GM21528 (cell line): Measurements from ENCODE around the gene CFAP43.
A peak's percentile ranks its signal among the peaks of the same experiment; 100 is the strongest.

Source experiments
- ATAC-seq: cut with Tn5 transposase; IDR thresholded peaks from one replicate; pipeline ENCODE4 v1.9.1; 2021; ENCODE audit warnings: mild to moderate bottlenecking, moderate library complexity; ENCODE audit not compliant: unreplicated experiment, low FRiP score

The CFAP43 gene

GRCh38 chr10:104231784-104232612 lies at the start of gene CFAP43:
TSS of gene CFAP43 (minus strand) at chr10:104232364. CDS start at chr10:104232246, 118 bp downstream.
- ATAC-seq: peak; percentile 100

- ATAC-seq: no peak
Observed at GRCh38 chr10:104281694-104282093, 49.5 kb upstream of the CFAP43 start.

GRCh38 chr10:104279550-104280259 lies 47.5 kb upstream of the CFAP43 start:
- ATAC-seq: no peak

GRCh38 chr10:104277785-104278184 lies 45.6 kb upstream of the CFAP43 start:
- ATAC-seq: no peak

DNA sequence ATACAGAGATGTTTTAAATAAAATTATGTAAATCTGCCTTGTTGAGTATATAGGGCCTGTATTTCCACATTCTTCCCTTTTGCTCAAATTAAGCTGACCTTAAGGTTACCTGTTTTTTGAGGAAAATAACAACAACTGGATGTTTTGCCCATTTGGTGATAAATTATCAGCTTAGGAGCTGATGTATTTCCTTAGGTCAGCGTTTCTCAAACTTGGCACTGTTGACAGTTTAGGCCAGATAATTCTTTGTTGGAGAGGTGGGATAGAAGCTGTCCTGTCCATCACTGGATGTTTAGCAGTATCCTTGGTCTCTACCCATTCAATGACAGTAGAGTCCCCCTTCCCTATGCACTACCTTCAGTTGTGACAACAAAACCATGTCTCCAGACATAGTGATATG lies 44.0 kb upstream of the CFAP43 start:
- no peak for ATAC-seq

DNA sequence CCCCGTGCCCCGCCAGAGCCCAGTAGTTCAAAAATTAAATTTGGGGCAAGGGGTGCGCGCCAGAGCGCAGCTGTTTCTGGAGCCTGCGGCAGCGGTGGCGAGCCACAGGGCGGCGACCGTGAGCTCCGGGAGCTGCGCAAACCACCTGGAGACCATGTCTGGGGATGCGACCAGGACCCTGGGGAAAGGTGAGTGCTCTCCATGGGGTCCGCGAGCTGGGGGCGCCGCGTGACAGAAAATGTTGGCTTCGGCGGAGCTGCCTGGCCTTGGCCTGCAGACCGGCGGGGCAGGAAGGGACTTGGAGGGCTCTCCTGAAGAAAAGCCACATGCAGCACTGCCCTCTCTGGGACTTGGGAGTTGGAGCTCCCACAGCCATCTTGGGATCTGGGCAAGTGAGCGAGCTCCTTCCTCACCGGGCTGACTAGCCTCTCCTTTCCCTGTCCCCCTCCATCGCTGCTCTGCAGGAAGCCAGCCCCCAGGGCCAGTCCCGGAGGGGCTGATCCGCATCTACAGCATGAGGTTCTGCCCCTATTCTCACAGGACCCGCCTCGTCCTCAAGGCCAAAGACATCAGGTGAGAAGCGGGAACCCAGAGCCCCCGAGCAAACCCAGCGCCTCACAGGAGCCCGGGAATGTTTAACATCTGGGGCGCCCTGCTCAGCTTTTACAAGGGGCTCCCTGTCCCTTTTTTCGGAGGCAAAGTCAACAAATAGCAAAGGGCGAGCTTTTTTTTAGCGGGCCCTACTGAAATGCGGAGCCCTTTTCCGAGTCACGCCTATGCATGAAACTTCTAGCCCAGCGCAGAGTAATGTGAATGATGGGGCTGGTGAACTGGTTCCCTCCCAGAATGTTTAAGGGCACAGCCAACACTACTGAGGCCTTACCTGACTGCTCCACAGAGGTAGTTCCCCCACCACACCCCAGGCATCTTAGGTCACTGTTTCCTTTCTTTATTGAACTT lies 42.9 kb upstream of the CFAP43 start:
- ATAC-seq: peak; percentile 67

- no peak for ATAC-seq
Observed at GRCh38 chr10:104273899-104274575, 41.9 kb upstream of the CFAP43 start.

DNA sequence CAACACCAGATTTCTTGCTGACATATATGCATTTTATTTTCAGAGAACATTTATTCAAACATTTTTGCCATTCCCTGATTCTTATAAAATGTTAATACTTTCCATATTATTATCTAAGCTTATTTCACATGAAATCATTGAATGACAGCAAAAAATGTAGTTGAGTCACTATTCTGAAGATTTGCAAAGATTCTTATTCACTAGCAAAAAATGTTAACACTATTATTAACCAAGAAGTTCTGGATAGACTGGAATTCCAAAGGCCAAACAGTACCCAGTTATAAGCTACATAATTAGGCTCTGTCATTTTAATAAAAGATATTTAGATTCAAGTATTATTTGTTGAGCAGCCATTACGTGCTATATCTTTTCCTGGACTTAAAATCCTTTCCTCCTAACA lies 41.1 kb upstream of the CFAP43 start:
- no peak for ATAC-seq

GRCh38 chr10:104268713-104269645 lies 36.8 kb upstream of the CFAP43 start, which contains the start of gene GSTO2:
TSS of gene GSTO2 (plus strand) at chr10:104269184. CDS start at chr10:104274916, 5,732 bp downstream.
- ATAC-seq: peak; percentile 99

- ATAC-seq: peak; percentile 6
Observed at GRCh38 chr10:104268405-104268712, 36.2 kb upstream of the CFAP43 start.

DNA sequence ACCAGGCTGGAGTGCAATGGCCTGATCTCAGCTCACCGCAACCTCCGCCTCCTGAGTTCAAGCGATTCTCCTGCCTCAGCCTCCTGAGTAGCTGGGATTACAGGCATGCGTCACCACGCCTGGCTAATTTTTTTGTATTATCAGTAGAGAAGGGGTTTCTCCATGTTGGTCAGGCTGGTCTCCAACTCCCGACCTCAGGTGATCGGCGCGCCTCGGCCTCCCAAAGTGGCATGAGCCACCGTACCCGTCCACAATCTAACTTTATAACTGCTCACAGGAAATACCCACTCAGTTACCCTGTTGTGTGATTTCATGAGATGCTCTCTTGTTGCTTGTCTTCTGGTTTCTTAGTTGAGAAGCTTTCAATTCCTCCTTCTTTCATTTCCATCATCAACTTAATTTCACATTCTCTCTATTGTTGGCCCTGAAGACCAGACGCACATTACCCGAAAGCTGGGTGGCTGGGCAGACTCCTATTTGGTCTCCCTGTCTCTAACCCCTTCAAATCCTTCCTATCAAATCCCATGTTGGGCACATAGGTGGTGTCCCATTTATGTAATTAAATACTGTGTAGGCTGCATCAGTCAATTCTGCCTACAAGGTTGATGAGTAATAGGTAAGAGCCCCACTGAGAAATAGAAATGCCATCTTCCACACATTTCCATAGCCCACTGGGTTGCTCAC lies 35.7 kb upstream of the CFAP43 start:
- ATAC-seq: no peak

DNA sequence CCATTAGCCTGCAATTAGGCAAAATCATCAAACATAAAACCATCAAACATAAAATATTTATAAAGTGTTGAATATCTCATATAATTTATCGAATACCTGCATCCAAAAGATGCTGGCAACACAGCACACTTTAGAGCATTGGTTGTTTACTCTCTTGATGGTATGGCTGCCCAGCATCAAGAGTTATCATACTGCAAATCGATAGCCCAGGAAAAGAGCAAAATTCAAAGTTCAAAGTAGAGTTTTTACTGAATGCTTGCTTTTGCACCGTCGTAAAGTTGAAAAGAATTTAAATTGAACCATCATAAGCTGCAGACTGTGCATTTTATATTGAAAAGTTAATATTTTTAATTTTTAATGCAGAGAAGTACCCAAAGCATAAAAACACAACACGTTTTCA lies 32.6 kb upstream of the CFAP43 start:
- ATAC-seq: no peak

DNA sequence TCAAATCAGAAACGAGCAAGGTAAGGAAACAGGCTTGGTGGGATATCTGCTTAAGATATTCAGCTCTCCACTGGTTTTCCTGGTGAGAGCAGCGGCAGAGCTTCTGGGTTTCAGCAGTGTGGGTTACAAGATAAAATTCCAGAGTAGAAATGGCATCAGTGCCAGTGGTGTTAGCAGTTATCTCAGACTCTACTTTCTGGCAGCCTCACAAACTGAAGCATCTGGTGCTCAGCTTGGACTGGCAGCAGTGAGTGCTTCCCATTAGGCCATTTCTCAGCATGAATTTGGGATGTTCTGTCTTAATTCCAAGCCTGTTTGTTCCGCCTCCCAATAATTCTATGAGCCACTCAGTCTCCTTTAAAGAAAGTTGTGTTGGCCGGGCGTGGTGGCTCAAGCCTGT lies 29.9 kb upstream of the CFAP43 start:
- no peak for ATAC-seq

GRCh38 chr10:104260775-104261115 lies 28.6 kb upstream of the CFAP43 start:
- no peak for ATAC-seq

DNA sequence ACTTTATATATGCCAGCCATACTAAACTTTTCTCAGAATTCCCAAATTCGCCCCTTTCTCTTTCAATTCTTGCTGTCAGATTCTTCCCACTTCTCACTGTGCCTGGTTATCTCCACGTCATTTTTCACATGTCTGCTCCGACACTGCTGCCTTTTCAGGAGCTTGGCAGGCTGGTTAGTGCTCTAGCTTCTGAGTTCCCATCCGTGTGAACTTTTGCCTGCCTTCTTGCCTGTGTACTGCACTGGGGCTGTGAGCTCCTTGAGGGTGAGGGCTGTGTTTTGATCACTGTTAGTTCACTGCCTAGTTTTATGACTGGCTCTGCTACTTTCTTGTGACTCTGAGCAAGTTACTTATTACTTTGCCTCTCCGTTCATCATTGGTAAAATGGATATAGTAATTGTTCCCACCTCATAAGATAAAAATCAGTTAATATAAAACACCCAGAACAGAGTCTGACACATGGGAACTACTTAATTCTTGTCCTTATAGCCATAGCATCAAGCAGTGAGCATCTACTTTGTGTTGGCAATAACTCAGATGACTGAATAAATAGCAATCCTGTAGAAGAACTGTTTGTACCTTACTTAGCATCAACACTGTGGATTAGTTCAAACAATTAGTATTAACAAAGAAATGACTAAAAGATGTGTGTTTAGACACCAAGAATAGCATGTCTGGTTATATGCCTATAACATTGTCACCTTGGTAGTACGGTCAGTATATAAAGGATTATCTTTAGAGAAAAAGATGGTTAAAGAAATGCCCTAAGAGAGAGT lies 28.0 kb upstream of the CFAP43 start:
- ATAC-seq: no peak

GRCh38 chr10:104259456-104259855 lies 27.3 kb upstream of the CFAP43 start:
- ATAC-seq: no peak

GRCh38 chr10:104258209-104258608 lies 26.0 kb upstream of the CFAP43 start:
- ATAC-seq: no peak

- ATAC-seq: no peak
Observed at GRCh38 chr10:104257235-104257634, 25.1 kb upstream of the CFAP43 start.
